Thyroid gland (tissue), 4 donors: ENCODE results near the gene SHISAL1. TPM values are rescaled to one million over a fixed set of nuclear protein-coding genes. Genes with fewer than 3 reads are reported as not detected.

Source experiments
- DNase-seq, 2 donors: peaks; one replicate each; pipeline ENCODE4 v3.0.0-alpha.2; 2019
- H3K27ac ChIP-seq, 3 donors: fragments of 200-600 bp; sonication (generic); 1 replicate in 2 of 3; 2 replicates in 1 of 3; pipeline ENCODE4 v1.5.1; 2016 to 2019; ENCODE audit warnings: mild to moderate bottlenecking in 1 of 3, moderate library complexity in 1 of 3
- H3K27me3 ChIP-seq: fragments of 200-600 bp; sonication (generic); one replicate; pipeline ENCODE4 v1.5.1; 2019
- H3K36me3 ChIP-seq, 2 donors: fragments of 200-600 bp; sonication (generic); one replicate each; pipeline ENCODE4 v1.5.1; 2016 to 2019
- H3K4me1 ChIP-seq, 2 donors: fragments of 200-600 bp; sonication (generic); one replicate each; pipeline ENCODE4 v1.5.1; 2017 to 2019
- H3K4me3 ChIP-seq, 3 donors: fragments of 200-600 bp; sonication (generic); replicated peaks in 1 of 3; 1 replicate in 2 of 3; 2 replicates in 1 of 3; pipeline ENCODE4 v1.5.1; 2016; ENCODE audit warnings: mild to moderate bottlenecking in 1 of 3
- H3K9me3 ChIP-seq: fragments of 200-600 bp; sonication (generic); one replicate; pipeline ENCODE4 v1.5.1; 2017
- POLR2A ChIP-seq, 2 donors: fragments of 450-650 bp; IDR thresholded peaks; one replicate each; pipeline ENCODE4 v1.6.1; 2017; ENCODE audit warnings: antibody characterized with exemption in 2 of 2, mild to moderate bottlenecking in 2 of 2, moderate library complexity in 1 of 2
- WGBS, 2 donors: methylation state at CpG; one replicate each; pipeline ENCODE4 v1.1.5; 2017; 5-methylcytosine and 5-hydroxymethylcytosine counted together
- intact Hi-C: fragments of 100-400 bp; cut with DNase I; formaldehyde crosslinking; loops from one replicate; pipeline ENCODE4 v1.15.1; 2023
- total RNA-seq, 4 donors: library from RNA; depleted of rRNA; stranded (reverse); fragments of >200 nt; gene quantifications; one replicate each; pipeline ENCODE4 v1.2.3, GENCODE V29; 2016
- TF ChIP-seq, protein P1 (sequence below), 6 experiments: fragments of 200-600 bp in 3 of 6; fragments of 450-650 bp in 3 of 6; sonication (generic) in 3 of 6; IDR thresholded peaks; one replicate each; pipeline ENCODE4 v1.5.1; 2016 to 2019; ENCODE audit warnings: antibody characterized with exemption in 6 of 6, mild to moderate bottlenecking in 2 of 6, inconsistent platforms in 1 of 6, moderate library complexity in 1 of 6

Gene SHISAL1
- total RNA-seq, 4 donors from 2014 or later, result 0.22 to 1.9 (median 1.0) TPM

DNA sequence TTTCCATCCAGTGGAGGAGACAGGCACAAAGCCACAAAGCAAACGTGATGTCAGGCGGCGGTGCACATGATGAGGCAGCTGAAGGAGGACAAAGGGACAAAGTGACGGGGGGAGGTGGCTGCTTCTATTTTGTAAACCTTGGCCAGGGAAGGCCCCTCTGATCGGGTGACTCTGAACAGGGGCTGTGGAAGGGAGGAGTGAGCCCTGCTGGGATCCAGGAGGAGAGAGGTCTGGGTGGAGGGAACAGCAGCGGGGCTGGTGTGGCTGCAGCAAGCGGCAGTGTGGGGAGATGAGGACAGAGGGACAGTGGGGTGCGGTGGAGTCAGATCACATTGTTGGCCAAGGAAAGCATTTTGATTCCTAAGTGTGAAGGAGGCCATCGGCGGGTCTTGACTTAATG is 36.7 kb downstream of the SHISAL1 start:
- no peak for TF ChIP-seq POLR2A (IDR thresholded peaks at IDR 0.05)
- TF ChIP-seq, protein P1, sequence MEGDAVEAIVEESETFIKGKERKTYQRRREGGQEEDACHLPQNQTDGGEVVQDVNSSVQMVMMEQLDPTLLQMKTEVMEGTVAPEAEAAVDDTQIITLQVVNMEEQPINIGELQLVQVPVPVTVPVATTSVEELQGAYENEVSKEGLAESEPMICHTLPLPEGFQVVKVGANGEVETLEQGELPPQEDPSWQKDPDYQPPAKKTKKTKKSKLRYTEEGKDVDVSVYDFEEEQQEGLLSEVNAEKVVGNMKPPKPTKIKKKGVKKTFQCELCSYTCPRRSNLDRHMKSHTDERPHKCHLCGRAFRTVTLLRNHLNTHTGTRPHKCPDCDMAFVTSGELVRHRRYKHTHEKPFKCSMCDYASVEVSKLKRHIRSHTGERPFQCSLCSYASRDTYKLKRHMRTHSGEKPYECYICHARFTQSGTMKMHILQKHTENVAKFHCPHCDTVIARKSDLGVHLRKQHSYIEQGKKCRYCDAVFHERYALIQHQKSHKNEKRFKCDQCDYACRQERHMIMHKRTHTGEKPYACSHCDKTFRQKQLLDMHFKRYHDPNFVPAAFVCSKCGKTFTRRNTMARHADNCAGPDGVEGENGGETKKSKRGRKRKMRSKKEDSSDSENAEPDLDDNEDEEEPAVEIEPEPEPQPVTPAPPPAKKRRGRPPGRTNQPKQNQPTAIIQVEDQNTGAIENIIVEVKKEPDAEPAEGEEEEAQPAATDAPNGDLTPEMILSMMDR (IDR thresholded peaks at IDR 0.05), result no peak
- intact Hi-C loops, result no loop called here
- peaks cover 0 to 3% of the 10 kb centered on the region in 2 donors for H3K4me1 ChIP-seq
- DNase-seq, result no peak
- no peak overlapping the region for H3K4me3 ChIP-seq
- WGBS, 2 donors, result 74 to 82% methylated on average over 10 of the region's 10 CpGs
- H3K9me3 ChIP-seq, result no peaks in the 10 kb centered on the region
- H3K27me3 ChIP-seq, result no peaks in the 10 kb centered on the region
- H3K27ac ChIP-seq, result no peak overlapping the region
- H3K36me3 ChIP-seq, result no peaks in the 10 kb centered on the region

DNA sequence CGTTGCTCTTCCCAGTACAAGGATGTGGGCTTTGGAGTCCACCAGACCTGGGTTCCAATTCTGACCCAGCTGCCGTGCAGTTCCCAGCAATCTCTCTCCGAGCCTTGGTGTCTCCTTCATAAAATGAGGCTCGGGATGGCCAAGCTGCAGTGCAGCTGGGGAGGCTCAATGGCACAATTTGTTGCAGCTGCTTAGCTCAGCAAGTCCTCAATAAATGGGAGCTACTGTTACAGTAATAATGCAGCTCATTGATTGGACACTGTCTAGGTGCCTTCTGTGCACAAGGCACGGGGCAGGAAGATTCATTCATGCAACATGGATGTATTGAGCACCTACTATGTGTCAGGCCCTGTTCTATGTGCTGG is 37.1 kb downstream of the SHISAL1 start:
- intact Hi-C loops, result no loop called here
- H3K4me3 ChIP-seq, result no peak overlapping the region
- no peak overlapping the region for H3K27ac ChIP-seq
- WGBS, 2 donors, result 76 to 86% methylated on average over 4 to 5 of the region's 5 CpGs
- DNase-seq, result no peak
- H3K4me1 ChIP-seq, result peaks cover 0 to 3% of the 10 kb centered on the region in 2 donors
- no peak for TF ChIP-seq POLR2A (IDR thresholded peaks at IDR 0.05)
- TF ChIP-seq, protein P1 (IDR thresholded peaks at IDR 0.05), result no peak
- no peaks in the 10 kb centered on the region for H3K9me3 ChIP-seq
- no peaks in the 10 kb centered on the region for H3K27me3 ChIP-seq
- no peaks in the 10 kb centered on the region for H3K36me3 ChIP-seq

DNA sequence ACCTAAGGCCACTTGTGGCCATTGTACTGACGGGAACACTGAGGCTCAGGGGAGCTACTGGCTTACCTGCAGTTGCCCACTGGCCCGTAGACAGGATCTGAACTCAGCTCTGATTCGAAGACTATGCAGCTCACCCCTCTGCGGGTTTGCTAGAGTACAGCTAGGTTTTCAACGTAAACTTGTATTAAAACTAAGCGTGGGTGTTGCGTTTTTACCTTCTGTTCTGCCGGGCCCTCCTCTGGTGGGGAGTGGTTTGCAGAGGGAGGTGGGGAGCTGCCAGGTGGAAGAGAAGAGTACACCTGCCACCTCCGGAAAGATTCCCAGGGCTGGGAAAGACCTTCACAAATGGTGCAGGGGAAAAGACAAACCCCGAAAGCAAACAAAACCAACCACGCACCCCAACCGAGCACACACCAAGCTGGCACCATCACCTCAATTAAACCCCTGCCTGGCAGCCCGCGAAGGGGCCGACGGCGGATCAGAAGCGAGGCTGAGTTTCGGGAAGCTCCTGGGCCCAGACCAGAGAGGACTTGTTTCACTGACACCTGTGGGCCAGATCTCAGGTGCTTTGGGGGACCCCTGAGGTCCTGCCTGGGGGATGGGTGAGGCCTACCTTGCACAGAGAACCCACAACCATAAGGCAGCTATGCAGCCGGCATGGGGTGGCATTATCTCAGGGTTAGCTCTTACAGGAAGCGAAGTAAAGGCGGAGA is 37.7 kb downstream of the SHISAL1 start:
- Histone ChIP-seq H3K9me3 (no peaks in the 10 kb centered on the region), H3K27ac (no peak overlapping the region), H3K4me1 (peaks cover 0 to 3% of the 10 kb centered on the region in 2 donors), H3K4me3 (no peak overlapping the region), H3K27me3 (no peaks in the 10 kb centered on the region), H3K36me3 (no peaks in the 10 kb centered on the region)
- DNase-seq, result no peak
- TF ChIP-seq POLR2A (IDR thresholded peaks at IDR 0.05), result no peak
- TF ChIP-seq, protein P1 (IDR thresholded peaks at IDR 0.05), result no peak
- 94 to 95% methylated on average over 13 to 21 of the region's 22 CpGs for WGBS, 2 donors
- intact Hi-C loops, result no loop called here

DNA sequence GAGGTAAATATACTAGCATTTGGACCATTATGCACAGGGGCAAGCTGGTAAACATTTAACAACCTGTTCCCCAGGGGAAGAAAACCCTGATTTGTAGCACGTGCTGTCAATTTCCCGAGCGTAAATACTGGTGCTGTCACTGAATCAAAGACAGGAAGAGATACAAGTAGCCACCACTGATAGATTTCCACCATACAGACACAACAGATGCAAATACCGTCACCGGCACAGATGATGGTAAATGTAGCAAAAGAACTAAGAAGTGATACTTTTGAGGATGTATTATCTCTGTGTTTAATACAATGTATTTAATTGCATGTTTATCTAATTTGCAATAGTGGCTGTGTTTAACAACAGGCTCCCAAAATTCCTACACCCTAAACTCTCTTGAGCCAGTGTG is 39.6 kb downstream of the SHISAL1 start:
- no peak for DNase-seq
- Histone ChIP-seq H3K27ac (no peak overlapping the region), H3K9me3 (no peaks in the 10 kb centered on the region), H3K4me1 (peaks cover 0 to 3% of the 10 kb centered on the region in 2 donors), H3K27me3 (no peaks in the 10 kb centered on the region), H3K4me3 (no peak overlapping the region), H3K36me3 (no peaks in the 10 kb centered on the region)
- WGBS, 2 donors, result 70 to 80% methylated on average over 5 of the region's 5 CpGs
- TF ChIP-seq, protein P1 (IDR thresholded peaks at IDR 0.05), result no peak
- no peak for TF ChIP-seq POLR2A (IDR thresholded peaks at IDR 0.05)
- intact Hi-C loops, result no loop called here

DNA sequence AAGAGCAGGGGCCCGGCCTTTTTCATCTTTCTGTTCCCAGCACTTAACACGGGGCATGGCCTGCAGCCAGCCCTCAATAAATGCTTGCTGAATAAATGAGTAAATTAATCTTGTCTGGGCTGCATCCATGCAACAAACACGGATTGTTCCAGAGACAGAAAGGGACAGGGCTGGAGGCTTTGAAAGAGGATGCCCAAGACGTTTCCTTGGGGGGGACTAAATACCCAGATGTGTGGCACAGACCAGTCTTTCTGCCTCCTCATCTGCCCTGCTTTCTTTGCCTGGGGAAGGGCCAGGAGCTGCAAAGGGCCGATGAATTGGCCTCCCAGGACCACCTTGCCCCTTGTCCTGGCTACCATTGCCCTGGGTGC is 40.4 kb downstream of the SHISAL1 start:
- WGBS, 2 donors, result 25 to 42% methylated on average over 5 of the region's 5 CpGs
- H3K9me3 ChIP-seq, result no peaks in the 10 kb centered on the region
- intact Hi-C loops, result no loop called here
- no peak overlapping the region for H3K4me3 ChIP-seq
- H3K27ac ChIP-seq, result no peak overlapping the region
- peaks cover 0 to 3% of the 10 kb centered on the region in 2 donors for H3K4me1 ChIP-seq
- no peak for DNase-seq
- H3K27me3 ChIP-seq, result no peaks in the 10 kb centered on the region
- no peaks in the 10 kb centered on the region for H3K36me3 ChIP-seq
- no peak for TF ChIP-seq POLR2A (IDR thresholded peaks at IDR 0.05)
- TF ChIP-seq, protein P1 (IDR thresholded peaks at IDR 0.05), result no peak
